ENCODE measurements around the gene CYP2J2.
"Not testable (repeated sequence)": the region's sequence is repeated elsewhere in the genome, so short reads cannot be mapped to it uniquely, and the experiment has no call there.

CYP2J2 gene, protein sequence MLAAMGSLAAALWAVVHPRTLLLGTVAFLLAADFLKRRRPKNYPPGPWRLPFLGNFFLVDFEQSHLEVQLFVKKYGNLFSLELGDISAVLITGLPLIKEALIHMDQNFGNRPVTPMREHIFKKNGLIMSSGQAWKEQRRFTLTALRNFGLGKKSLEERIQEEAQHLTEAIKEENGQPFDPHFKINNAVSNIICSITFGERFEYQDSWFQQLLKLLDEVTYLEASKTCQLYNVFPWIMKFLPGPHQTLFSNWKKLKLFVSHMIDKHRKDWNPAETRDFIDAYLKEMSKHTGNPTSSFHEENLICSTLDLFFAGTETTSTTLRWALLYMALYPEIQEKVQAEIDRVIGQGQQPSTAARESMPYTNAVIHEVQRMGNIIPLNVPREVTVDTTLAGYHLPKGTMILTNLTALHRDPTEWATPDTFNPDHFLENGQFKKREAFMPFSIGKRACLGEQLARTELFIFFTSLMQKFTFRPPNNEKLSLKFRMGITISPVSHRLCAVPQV

DNA sequence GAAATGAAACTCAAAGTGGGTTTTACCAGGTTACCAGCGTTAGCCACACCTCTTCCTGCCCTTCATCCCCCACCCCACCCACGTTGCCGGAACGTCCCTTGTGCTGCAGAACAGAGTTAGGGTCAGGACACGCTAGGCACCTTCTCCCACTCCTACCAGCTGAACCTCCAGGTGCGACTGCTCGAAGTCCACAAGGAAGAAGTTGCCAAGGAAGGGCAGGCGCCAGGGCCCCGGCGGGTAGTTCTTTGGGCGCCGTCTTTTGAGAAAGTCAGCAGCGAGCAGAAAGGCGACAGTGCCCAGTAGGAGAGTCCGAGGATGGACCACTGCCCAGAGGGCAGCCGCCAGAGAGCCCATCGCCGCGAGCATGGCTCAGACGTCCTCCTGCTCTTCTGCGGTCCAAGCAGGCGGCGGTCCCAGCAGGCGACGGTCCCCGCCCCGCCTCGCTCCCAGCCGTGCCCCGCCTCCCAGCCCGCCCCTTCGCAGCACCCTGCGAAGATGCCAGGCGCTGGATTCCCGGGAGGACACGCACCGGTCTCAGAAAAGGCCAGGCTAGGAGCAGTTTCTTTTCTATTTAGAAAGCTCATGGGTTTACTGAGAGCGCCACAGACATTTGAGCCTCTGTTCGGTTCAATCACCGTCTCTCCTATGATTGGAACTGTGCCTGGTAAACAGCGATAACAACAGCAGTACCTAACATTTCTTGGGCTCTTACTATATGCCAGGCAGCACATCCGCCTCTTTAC lies at the start of gene CYP2J2:
CYP2J2 (minus strand) TSS at position 393 of the 743 bp plus-strand sequence; CDS start at position 366, 27 bp downstream.
- peak in 1 of 2 donors; percentile 16 for DNase-seq (ENCODE audit: low read depth in 2 of 2)

GRCh38 chr1:59973719-59974118 lies 47.1 kb upstream of the CYP2J2 start:
- DNase-seq (ENCODE audit: low read depth in 2 of 2) = no peak

DNA sequence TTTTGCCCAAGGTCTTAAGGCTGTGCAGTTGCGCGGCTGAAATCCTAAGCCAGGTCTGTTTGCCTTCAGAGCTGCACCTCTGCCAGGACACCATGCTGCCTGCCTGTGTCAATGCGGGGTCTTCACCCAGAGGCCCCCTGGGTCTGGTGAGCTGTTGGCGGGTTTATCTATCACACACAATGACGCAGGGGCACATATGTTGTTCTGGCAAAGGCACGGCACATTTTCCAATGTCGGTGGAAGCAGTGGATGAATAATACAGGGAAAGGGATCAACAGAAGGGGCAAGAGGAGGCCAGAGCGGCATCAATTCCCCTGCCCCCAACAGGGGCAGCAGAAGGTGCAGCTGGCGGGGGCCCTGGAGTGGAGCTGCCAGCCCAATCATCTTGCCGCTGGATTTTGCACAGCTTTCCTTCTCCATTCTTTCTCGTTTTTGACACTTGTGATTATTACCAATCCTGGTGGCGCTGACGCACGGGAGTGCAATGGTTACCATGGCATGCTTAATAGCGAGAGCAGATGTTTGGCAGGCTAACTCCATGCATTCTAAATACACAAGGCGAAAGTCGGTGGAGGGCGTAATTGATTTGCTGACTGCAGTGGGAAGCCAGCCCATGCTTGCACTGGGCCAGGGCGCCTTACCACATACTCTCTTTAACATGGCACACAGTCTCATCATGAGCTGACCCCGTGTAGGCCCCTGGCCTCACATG lies 45.8 kb upstream of the CYP2J2 start:
- DNase-seq (ENCODE audit: low read depth in 2 of 2) = no peak

DNA sequence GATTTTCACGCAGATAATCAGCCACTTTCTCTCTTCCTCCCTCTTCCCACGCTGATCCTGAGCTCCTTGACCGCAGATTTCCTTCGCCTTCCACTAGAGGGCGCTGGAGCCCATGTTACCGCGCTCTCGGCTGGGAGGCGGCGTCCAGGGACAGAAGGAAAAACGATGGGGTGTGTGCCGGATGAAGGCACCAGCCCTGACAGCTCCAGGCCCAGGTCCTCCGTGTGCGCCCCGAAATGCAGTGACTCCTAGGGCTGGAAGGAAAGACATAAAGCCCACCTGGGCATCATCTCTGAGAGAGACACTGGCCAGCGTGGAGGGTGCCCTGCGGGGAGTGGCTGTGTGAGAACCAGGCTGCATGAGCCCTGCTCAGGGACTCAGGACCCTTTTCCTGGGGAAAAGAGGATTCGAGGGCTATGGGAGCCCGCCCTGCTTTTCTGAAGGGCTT lies 44.9 kb upstream of the CYP2J2 start:
- peak in 1 of 2 donors; percentile 21 for DNase-seq (ENCODE audit: low read depth in 2 of 2)

DNA sequence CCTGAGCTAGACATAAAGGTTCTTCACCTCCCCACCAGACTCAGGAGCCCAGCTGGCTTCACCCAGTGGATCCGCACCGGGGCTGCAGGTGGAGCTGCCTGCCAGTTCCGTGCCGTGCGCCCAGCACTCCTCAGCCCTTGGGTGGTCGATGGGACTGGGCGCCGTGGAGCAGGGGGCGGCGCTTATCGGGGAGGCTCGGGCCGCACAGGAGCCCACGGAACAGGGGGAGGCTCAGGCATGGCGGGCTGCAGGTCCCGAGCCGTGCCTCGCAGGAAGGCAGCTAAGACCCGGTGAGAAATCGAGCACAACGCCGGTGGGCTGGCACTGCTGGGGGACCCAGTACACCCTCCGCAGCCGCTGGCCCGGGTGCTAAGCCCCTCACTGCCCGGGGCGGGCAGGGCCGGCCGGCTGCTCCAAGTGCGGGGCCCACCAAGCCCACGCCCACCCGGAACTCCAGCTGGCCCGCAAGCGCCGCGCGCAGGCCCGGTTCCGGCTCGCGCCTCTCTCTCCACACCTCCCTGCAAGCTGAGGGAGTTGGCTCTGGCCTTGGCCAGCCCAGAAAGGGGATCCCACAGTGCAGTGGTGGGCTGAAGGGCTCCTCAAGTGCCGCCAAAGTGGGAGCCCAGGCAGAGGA lies 43.1 kb upstream of the CYP2J2 start:
- DNase-seq (ENCODE audit: low read depth in 2 of 2) = not testable (repeated sequence)

- DNase-seq (ENCODE audit: low read depth in 2 of 2) = not testable (repeated sequence)
Observed at GRCh38 chr1:59968746-59969145, 42.2 kb upstream of the CYP2J2 start.

DNA sequence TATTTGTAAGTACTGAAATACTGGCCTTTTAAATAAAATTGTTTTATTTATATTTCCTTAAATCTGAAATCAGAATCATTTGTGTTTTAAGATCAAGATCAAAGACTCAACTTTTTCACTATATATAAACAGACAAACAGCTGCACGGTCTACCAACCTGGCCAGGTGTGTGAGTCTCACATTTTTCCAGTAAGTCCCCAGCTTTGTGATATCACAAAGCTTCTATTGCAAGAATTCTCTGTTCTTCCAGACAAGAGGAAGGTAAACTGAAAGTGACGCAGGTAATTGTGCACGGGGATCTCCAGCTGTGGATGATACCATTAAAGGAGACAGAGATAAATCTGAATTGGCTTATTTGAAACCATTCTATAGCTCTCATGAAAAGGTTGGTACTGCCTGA lies 41.2 kb upstream of the CYP2J2 start:
- no peak for DNase-seq (ENCODE audit: low read depth in 2 of 2)

DNA sequence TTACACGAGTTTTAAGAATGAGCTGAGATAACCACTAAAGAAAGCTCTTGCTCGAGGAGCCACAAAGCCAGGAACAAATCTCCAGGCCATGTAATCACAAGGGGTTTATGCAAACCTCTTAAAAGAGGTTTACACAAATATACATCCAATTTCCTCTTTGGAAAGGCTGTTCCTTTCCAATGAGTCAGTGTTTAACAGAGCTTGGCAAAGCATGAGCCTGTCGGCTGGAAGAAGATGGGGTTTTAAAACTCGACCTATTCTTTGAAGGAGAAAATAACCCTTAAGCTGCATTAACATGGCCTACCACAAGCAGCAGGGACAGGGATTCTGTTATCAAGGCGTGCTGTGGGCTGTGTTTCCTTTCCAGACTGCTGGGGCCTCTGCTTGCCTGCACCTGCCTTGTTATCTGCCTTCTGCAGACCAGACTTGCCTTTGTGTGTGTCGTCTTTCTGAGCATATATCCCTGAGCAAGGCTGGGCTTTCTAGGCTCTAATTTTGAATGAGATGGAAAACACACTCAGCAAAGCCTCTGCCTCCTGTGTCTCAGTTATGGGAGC lies 40.6 kb upstream of the CYP2J2 start:
- DNase-seq (ENCODE audit: low read depth in 2 of 2) = no peak

GRCh38 chr1:59952065-59952464 lies 25.5 kb upstream of the CYP2J2 start:
- DNase-seq (ENCODE audit: low read depth in 2 of 2) = no peak

DNA sequence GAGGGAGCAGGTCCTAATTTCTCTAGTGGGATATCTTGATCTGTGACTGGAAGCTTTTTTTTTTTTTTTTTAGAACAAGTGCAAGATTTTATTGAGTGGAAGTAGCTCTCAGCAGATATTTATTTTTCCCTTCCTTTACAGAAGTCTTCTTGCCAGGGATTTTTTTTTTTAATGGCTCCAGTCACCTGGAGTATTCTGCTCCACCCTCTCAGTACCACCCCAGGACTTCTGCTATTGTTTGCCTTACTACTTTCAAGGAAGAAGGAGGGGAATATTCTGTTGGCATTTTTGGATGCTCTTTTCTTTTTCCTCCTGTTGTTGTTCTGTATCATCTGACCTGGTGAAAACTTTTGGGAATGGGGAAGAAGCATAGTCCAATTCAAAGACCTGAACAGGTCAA lies 23.1 kb upstream of the CYP2J2 start:
- DNase-seq (ENCODE audit: low read depth in 2 of 2) = no peak

DNA sequence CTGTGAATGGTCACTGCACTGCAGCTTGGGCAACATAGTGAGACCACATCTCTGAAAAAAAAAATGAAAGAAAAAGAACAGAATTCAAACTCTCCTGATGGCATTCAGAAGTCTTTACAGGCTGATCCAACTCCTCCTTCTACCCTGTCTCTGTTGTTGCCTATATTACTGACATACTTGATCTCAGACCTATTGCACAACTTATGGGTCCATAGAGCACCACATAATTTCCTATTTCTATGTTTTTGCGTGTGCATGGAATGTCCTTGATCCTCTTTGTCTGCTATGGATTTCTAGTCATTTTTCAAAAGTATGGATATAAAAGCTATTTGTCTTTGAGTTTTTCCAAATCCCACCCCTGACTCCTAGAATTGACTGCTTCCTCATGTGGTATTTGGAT lies 22.4 kb upstream of the CYP2J2 start:
- no peak for DNase-seq (ENCODE audit: low read depth in 2 of 2)

DNA sequence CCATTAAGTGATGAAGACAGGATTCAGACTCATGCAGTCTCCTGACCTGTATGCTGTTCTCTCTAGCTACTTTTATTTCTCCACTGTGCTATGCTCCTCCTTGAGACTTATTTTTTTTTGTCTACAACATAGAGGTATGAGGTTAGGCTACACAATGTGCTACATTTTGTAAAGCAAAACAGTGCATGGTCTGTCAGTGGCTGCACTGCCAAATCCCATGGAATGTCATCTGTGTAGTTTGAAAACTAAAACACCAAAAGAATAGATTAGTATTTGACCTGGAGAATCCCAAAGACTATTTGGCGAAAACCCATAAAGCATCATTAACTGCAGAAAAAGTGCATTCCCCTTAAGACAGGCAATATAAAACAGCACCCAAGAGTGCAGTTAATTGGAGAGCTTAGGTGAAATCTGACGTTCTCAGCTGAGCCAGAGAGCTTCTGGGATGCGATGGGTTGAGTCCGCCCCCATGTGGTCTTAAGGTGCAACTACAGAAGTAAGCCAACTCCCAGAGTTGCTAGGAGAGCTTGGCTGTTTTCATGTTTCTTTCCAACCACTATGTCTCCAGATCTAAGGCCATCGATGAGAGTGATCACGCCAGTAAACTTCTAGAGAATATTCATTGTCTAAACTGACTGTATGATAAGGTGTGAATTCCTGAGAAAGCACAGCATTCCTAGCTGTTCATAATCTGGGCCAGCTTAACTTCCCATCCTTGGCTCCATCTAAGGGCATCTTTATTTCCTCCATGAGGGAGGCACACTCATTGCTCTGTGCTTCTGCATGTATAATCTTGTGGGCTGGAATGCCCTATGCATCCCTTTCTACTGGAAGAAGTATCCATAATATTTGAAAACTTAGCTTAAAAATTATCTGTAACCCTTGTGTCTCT lies 20.7 kb upstream of the CYP2J2 start:
- no peak for DNase-seq (ENCODE audit: low read depth in 2 of 2)

- DNase-seq (ENCODE audit: low read depth in 2 of 2) = no peak
Observed at GRCh38 chr1:59945790-59946189, 19.2 kb upstream of the CYP2J2 start.

GRCh38 chr1:59939393-59939792 lies 12.8 kb upstream of the CYP2J2 start:
- no peak for DNase-seq (ENCODE audit: low read depth in 2 of 2)

- DNase-seq (ENCODE audit: low read depth in 2 of 2) = no peak
Observed at GRCh38 chr1:59937636-59938210, 11.2 kb upstream of the CYP2J2 start.

DNA sequence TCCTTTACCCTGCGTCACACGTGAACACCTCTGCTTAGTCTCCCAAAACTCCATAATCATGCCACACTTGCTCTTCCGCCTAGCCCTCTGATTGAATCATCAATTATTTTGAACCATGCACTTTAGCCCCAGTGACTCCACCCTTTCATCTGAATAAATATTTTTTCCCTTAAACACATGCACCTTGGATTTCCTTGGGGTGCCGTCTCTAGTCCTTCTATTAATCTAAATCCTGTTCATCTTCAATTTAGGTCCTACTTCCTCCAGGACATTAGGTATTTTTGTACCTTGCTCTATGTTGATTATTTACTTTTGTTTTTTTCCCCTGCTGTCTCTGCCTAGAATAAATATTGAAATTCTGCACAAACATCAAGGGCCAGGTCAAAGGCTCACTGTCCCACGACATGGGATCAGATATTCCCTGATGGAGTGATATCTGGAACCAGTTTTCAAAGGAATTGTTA lies 9.8 kb upstream of the CYP2J2 start:
- DNase-seq (ENCODE audit: low read depth in 2 of 2) = no peak

GRCh38 chr1:59928996-59929395 lies 2.4 kb upstream of the CYP2J2 start:
- no peak for DNase-seq (ENCODE audit: low read depth in 2 of 2)

GRCh38 chr1:59927213-59927612 lies 640 bp upstream of the CYP2J2 start:
- no peak for DNase-seq (ENCODE audit: low read depth in 2 of 2)

DNA sequence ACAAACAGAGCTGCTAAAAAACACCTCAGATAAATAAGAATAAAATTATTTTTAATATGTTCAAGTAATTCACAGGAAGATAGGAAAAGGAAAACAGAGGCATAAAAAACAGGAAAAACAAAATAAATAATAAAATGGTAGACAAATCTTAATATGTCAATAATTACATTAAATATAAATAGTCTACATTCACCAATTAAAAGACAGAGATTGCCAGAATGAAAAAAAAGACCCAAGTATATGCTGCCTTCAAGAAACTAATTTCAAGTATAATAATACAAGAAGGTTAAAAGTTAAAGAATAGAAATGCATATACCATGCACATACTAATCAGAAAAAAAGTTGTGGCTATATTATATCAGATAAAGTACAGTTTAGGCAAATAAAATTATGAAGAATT lies 1.9 kb downstream of the CYP2J2 start:
- DNase-seq (ENCODE audit: low read depth in 2 of 2) = no peak

Measured in stimulated activated CD8-positive, alpha-beta memory T cell treated with anti-CD3 and anti-CD28 coated beads, Interleukin-15, amount 100 ng/mL, for 48 hours (primary cell).